Measurements from ENCODE around the gene MLLT6. TPM values are rescaled to one million over a fixed set of nuclear protein-coding genes. Genes with fewer than 3 reads are reported as not detected.

MLLT6 gene
- total RNA-seq, 1 donor from 2014 or later: 59.8 TPM

GRCh38 chr17:38751808-38752307 is 46.8 kb downstream of the MLLT6 start:
- TF ChIP-seq CTCF (IDR thresholded peaks at IDR 0.05; ENCODE audit: partially characterized antibody, unreplicated experiment): no peak
- Mint-ChIP-seq H3K27me3 (ENCODE audit: unreplicated experiment) (peaks cover 24% of the 10 kb centered on the region), H3K4me3 (ENCODE audit: unreplicated experiment) (peak overlapping the region; percentile 100), H3K4me1 (ENCODE audit: low read depth, unreplicated experiment) (peaks cover 9% of the 10 kb centered on the region), H3K36me3 (ENCODE audit: unreplicated experiment) (peaks cover 10% of the 10 kb centered on the region), H3K9me3 (ENCODE audit: unreplicated experiment) (peaks cover 24% of the 10 kb centered on the region), H3K27ac (ENCODE audit: unreplicated experiment) (peak overlapping the region; percentile 87)
- peak; percentile 89 for DNase-seq

- TF ChIP-seq CTCF (IDR thresholded peaks at IDR 0.05; ENCODE audit: partially characterized antibody, unreplicated experiment): no peak
- Mint-ChIP-seq H3K27me3 (ENCODE audit: unreplicated experiment) (peaks cover 24% of the 10 kb centered on the region), H3K4me1 (ENCODE audit: low read depth, unreplicated experiment) (peaks cover 9% of the 10 kb centered on the region), H3K9me3 (ENCODE audit: unreplicated experiment) (peaks cover 24% of the 10 kb centered on the region), H3K36me3 (ENCODE audit: unreplicated experiment) (peaks cover 10% of the 10 kb centered on the region), H3K27ac (ENCODE audit: unreplicated experiment) (peak within 1 kb of the TSS; percentile 87), H3K4me3 (ENCODE audit: unreplicated experiment) (peak within 1 kb of the TSS; percentile 100)
- DNase-seq: peak; percentile 89
Measured at GRCh38 chr17:38752308-38753070, 47.4 kb downstream of the MLLT6 start, which contains the start of gene PSMB3. TSS of gene PSMB3 (plus strand) at chr17:38752741. CDS start at chr17:38752827, 86 bp downstream.

GRCh38 chr17:38753071-38753506 is 48.0 kb downstream of the MLLT6 start:
- peak overlapping the region; percentile 38 for H3K27ac Mint-ChIP-seq (ENCODE audit: unreplicated experiment)
- H3K36me3 Mint-ChIP-seq (ENCODE audit: unreplicated experiment): peaks cover 10% of the 10 kb centered on the region
- H3K27me3 Mint-ChIP-seq (ENCODE audit: unreplicated experiment): peaks cover 22% of the 10 kb centered on the region
- peak overlapping the region; percentile 100 for H3K4me3 Mint-ChIP-seq (ENCODE audit: unreplicated experiment)
- H3K4me1 Mint-ChIP-seq (ENCODE audit: low read depth, unreplicated experiment): peaks cover 9% of the 10 kb centered on the region
- no peak for TF ChIP-seq CTCF (IDR thresholded peaks at IDR 0.05; ENCODE audit: partially characterized antibody, unreplicated experiment)
- H3K9me3 Mint-ChIP-seq (ENCODE audit: unreplicated experiment): peaks cover 24% of the 10 kb centered on the region
- no peak for DNase-seq

GRCh38 chr17:38761612-38762011 is 56.5 kb downstream of the MLLT6 start:
- H3K27ac Mint-ChIP-seq (ENCODE audit: unreplicated experiment): peak overlapping the region; percentile 36
- DNase-seq: peak; percentile 73
- no peak overlapping the region for H3K4me3 Mint-ChIP-seq (ENCODE audit: unreplicated experiment)
- peak; percentile 46 for TF ChIP-seq CTCF (IDR thresholded peaks at IDR 0.05; ENCODE audit: partially characterized antibody, unreplicated experiment)
- no peaks in the 10 kb centered on the region for H3K36me3 Mint-ChIP-seq (ENCODE audit: unreplicated experiment)
- H3K4me1 Mint-ChIP-seq (ENCODE audit: low read depth, unreplicated experiment): no peaks in the 10 kb centered on the region
- H3K27me3 Mint-ChIP-seq (ENCODE audit: unreplicated experiment): peaks cover 2% of the 10 kb centered on the region
- H3K9me3 Mint-ChIP-seq (ENCODE audit: unreplicated experiment): peaks cover 2% of the 10 kb centered on the region

- Mint-ChIP-seq H3K4me1 (ENCODE audit: low read depth, unreplicated experiment) (no peaks in the 10 kb centered on the region), H3K27me3 (ENCODE audit: unreplicated experiment) (peaks cover 2% of the 10 kb centered on the region), H3K27ac (ENCODE audit: unreplicated experiment) (no peak overlapping the region), H3K36me3 (ENCODE audit: unreplicated experiment) (no peaks in the 10 kb centered on the region), H3K9me3 (ENCODE audit: unreplicated experiment) (peaks cover 2% of the 10 kb centered on the region), H3K4me3 (ENCODE audit: unreplicated experiment) (no peak overlapping the region)
- no peak for TF ChIP-seq CTCF (IDR thresholded peaks at IDR 0.05; ENCODE audit: partially characterized antibody, unreplicated experiment)
- DNase-seq: no peak
Measured at GRCh38 chr17:38762231-38762630, 57.2 kb downstream of the MLLT6 start.

Data from glutamatergic neuron (in vitro differentiated cells).